ENCODE measurements around the gene EIF3D. TPM values are rescaled to one million over a fixed set of nuclear protein-coding genes. Genes with fewer than 3 reads are reported as not detected.

Gene EIF3D
- total and polyA plus RNA-seq, 2 of the 8 experiments (the other 6 are each of a cell fraction or from before 2014, with no cell fraction given) = 195 to 408 TPM

GRCh38 chr22:36546092-36546804 is 17.3 kb upstream of the EIF3D start (continued):
- TF ChIP-seq USF2 (IDR thresholded peaks at IDR 0.05; ENCODE audit: low read length) = 0 out of 2 replicates have a peak, but pooled peaks have one; percentile 20
